ENCODE results near the gene CYP3A7. TPM values are rescaled to one million over a fixed set of nuclear protein-coding genes. Genes with fewer than 3 reads are reported as not detected.
A peak's percentile ranks its signal among the peaks of the same experiment; 100 is the strongest.
"Not testable (repeated sequence)": the region's sequence is repeated elsewhere in the genome, so short reads cannot be mapped to it uniquely, and the experiment has no call there.

Gene CYP3A7
- total RNA-seq, 2 donors from 2014 or later: not detected

DNA sequence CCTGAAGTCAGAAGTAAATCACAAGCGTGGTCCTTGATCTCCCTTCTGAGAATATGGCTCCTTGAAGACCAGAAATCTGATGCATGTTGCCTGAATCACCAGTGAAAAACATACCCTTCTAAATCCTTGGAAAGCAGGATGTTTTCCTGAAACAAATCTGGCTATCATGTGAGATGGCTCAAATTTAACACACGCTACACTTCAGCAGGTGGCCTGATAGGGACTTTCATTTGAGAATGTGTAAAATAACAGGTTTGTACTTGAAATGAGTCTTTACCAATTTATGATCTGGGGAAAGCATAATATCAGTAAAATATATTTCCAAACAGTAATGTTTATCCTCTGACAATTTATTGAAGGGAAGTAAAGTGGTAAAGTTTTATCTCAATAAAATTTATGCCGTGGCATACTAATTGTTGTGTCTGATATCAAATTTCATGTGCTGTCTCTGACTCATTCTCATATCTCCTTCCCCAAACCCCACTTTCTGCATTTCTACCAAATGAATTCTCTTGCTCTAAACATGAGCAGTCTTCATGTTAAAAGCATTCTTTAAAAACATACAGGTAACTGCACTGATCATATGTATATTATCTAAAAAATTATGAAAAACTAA lies 31.6 kb upstream of the CYP3A7 start:
- intact Hi-C loops (cut with DNase I): loop anchor here (10.0 kb wide), 2 partner anchors 58 to 98 kb away; partner anchors contain the start of gene CYP3A43
- H3K4me1 ChIP-seq (replicated peaks): no peaks in the 10 kb centered on the region
- H3K4me3 ChIP-seq: no peak overlapping the region
- 69% methylated on average over 3 of the region's 3 CpGs for WGBS
- DNase-seq (ENCODE audit: low spot score): no peak
- TF ChIP-seq, protein P1, sequence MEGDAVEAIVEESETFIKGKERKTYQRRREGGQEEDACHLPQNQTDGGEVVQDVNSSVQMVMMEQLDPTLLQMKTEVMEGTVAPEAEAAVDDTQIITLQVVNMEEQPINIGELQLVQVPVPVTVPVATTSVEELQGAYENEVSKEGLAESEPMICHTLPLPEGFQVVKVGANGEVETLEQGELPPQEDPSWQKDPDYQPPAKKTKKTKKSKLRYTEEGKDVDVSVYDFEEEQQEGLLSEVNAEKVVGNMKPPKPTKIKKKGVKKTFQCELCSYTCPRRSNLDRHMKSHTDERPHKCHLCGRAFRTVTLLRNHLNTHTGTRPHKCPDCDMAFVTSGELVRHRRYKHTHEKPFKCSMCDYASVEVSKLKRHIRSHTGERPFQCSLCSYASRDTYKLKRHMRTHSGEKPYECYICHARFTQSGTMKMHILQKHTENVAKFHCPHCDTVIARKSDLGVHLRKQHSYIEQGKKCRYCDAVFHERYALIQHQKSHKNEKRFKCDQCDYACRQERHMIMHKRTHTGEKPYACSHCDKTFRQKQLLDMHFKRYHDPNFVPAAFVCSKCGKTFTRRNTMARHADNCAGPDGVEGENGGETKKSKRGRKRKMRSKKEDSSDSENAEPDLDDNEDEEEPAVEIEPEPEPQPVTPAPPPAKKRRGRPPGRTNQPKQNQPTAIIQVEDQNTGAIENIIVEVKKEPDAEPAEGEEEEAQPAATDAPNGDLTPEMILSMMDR (IDR thresholded peaks at IDR 0.05): no peak
- TF ChIP-seq POLR2AphosphoS5 (IDR thresholded peaks at IDR 0.05): no peak
- H3K9me3 ChIP-seq: no peaks in the 10 kb centered on the region
- H3K27me3 ChIP-seq (replicated peaks; ENCODE audit: insufficient read depth): no peaks in the 10 kb centered on the region
- H3K36me3 ChIP-seq: no peaks in the 10 kb centered on the region
- H3K27ac ChIP-seq: no peak overlapping the region

DNA sequence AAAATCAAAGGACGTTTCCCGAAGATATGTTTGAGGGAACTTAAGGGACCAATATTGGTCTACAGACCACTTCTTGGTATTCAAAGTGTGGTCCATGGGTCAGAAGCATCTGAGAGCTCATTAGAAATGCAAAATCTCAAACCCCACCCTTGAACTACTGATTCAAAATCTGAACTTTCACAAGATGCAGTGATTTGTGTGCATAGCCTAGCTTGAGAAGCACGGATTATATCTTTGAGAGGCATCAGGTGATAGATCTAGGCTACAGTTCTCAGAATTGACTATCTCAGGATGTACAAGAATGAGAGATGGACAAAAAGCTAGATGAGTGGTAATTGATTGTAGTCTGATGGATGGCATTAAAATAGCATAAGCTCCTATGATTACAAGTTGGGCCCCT lies 29.5 kb upstream of the CYP3A7 start:
- intact Hi-C loops (cut with DNase I): loop anchor here (10.0 kb wide), 2 partner anchors 60 to 100 kb away; partner anchors contain the start of gene CYP3A43
- H3K36me3 ChIP-seq: no peaks in the 10 kb centered on the region
- no peak overlapping the region for H3K4me3 ChIP-seq
- TF ChIP-seq, protein P1 (IDR thresholded peaks at IDR 0.05): no peak
- TF ChIP-seq POLR2AphosphoS5 (IDR thresholded peaks at IDR 0.05) (no peak), POLR2A (IDR thresholded peaks at IDR 0.05) (no peak)
- H3K27me3 ChIP-seq (replicated peaks; ENCODE audit: insufficient read depth): no peaks in the 10 kb centered on the region
- 92% methylated on average over 3 of the region's 3 CpGs for WGBS
- no peaks in the 10 kb centered on the region for H3K9me3 ChIP-seq
- no peak overlapping the region for H3K27ac ChIP-seq
- no peak for DNase-seq (ENCODE audit: low spot score)
- no peaks in the 10 kb centered on the region for H3K4me1 ChIP-seq (replicated peaks)

DNA sequence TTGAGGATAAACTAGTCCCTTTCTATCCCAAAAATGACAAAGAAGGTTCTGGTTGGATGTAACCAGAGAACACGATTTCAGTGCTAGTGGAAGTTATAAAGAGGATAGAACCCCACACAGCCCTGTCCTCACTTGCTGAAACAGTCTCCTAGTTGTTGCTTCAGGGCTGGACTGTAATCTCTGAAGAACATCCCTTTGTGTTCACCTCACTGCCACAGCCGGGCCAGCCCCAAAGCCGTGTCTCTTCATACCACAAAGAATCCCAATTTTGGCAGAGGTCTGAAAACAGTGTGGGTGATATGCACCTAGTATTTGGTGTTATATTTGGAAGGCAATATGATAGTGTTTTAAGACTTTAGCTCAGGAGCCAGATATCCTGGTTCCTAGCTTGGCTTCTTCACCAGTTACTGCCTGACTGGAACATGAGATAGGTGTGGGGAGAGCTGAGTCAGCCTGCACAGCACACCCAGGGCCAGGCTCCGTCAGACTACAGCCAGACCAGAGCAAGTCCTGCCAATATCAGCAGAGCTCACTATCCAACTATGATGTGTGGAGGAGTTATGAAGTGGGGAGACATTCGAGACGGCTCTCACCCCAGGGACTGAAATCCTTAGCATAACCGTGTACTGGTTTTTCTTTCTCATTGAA lies 27.8 kb upstream of the CYP3A7 start:
- 19% methylated on average over 7 of the region's 7 CpGs for WGBS

DNA sequence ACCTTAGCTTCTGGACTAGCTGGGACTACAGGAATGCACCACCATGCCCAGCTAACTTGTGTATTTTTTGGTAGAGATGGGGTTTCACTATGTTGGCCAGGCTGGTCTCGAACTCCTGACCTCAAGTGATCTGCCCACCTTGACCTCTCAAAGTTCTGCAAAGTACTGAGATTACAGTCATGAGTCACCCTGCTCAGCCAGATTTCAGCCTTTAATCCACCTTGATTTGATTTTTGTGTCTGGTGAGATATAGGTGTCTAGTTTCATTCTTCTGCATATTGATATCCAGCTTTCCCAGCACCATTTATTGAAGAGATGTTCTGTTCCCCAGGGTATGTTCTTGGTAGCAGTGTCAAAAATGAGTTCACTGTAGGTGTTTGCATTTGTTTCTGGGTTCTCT lies 20.1 kb upstream of the CYP3A7 start:
- TF ChIP-seq POLR2AphosphoS5 (IDR thresholded peaks at IDR 0.05): no peak
- TF ChIP-seq, protein P1 (IDR thresholded peaks at IDR 0.05): no peak
- DNase-seq (ENCODE audit: low spot score): no peak
- Histone ChIP-seq H3K9me3 (no peaks in the 10 kb centered on the region), H3K27me3 (replicated peaks; ENCODE audit: insufficient read depth) (no peaks in the 10 kb centered on the region), H3K4me3 (no peak overlapping the region), H3K27ac (no peak overlapping the region), H3K36me3 (no peaks in the 10 kb centered on the region), H3K4me1 (replicated peaks) (no peaks in the 10 kb centered on the region)
- 100% methylated on average over 1 of the region's 1 CpG for WGBS
- intact Hi-C loops (cut with DNase I): no loop called here

More for the DNA sequence above, 27.8 kb upstream of the CYP3A7 start:
- Histone ChIP-seq H3K27ac (no peak overlapping the region), H3K36me3 (no peaks in the 10 kb centered on the region), H3K27me3 (replicated peaks; ENCODE audit: insufficient read depth) (no peaks in the 10 kb centered on the region), H3K4me3 (no peak overlapping the region), H3K4me1 (replicated peaks) (no peaks in the 10 kb centered on the region), H3K9me3 (no peaks in the 10 kb centered on the region)
- peak; percentile 51 for DNase-seq (ENCODE audit: low spot score)
- intact Hi-C loops (cut with DNase I): loop anchor here (2.0 to 10.0 kb wide), 3 partner anchors 62 to 102 kb away; partner anchors contain the start of genes CYP3A43 and CYP3A5
- TF ChIP-seq POLR2AphosphoS5 (IDR thresholded peaks at IDR 0.05) (peak; percentile 51), POLR2A (IDR thresholded peaks at IDR 0.05) (no peak)
- TF ChIP-seq, protein P1 (IDR thresholded peaks at IDR 0.05): no peak

DNA sequence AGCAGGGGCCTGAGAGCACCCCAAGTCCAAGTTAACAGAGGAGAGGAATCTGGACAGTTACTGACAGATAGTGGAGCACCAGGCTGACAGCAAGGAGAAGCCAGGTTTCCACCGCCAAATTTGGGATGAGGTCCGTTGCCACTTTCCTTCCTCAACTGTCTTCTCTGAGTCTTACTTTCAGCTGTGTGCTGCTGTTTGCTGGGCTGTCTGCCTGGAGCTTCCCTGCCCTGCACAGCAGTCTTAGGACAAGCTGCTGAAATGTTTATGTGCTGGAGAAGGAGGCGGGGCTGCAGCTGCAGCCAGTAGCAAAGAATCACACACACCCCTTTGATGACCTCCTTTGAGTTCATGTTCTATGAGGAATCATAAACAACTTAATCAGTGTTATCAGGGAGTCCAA lies 17.4 kb upstream of the CYP3A7 start:
- Histone ChIP-seq H3K27ac (peak overlapping the region; percentile 39 to 73), H3K27me3 (replicated peaks; ENCODE audit: insufficient read depth) (no peaks in the 10 kb centered on the region), H3K4me1 (replicated peaks) (no peaks in the 10 kb centered on the region), H3K36me3 (no peaks in the 10 kb centered on the region), H3K4me3 (no peak overlapping the region), H3K9me3 (no peaks in the 10 kb centered on the region)
- DNase-seq (ENCODE audit: low spot score): peak; percentile 55
- peak; percentile 75 for TF ChIP-seq POLR2AphosphoS5 (IDR thresholded peaks at IDR 0.05)
- TF ChIP-seq POLR2A (IDR thresholded peaks at IDR 0.05): peak; percentile 41
- TF ChIP-seq, protein P1 (IDR thresholded peaks at IDR 0.05): no peak
- WGBS: 32% methylated on average over 3 of the region's 3 CpGs
- intact Hi-C loops (cut with DNase I): no loop called here

DNA sequence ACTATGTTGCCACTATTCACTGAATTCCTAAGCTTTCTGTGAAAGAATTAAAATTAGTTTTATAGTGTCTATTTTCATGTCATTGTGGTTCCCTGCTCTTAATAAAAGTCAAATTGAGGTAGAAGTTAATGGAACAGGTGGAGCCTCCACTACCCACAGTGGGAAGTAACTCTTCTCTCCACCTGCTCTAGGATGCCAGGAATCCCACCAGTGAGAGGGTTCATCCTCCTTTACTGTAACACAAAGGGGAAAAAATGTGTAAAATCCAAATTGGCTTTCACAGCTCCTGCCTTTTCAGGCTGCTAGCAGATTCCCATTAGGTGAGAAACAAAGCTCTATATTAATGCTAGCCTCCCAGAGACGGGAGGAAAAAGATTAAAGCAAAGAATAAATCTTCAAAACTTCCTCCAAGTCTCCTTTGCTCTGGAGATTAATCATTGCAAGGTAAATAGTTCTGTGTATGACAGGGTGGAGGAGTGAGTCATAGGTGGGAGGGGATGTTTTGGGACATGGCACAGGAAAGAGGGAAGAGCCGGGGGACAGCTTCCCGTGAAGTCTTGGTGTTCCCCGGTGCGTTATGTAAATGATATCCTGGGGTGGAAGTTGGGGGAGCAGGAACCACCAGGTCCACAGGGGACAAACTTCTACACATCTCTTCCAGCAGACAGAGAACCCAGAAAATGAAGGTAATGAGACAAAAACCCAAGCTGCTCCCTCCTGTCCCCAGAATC lies 16.5 kb upstream of the CYP3A7 start:
- H3K4me1 ChIP-seq (replicated peaks); H3K36me3 ChIP-seq; intact Hi-C loops (cut with DNase I); H3K27me3 ChIP-seq (replicated peaks; ENCODE audit: insufficient read depth); H3K4me3 ChIP-seq; H3K9me3 ChIP-seq: not testable (repeated sequence)
- 3% methylated on average over 5 of the region's 5 CpGs for WGBS
- H3K27ac ChIP-seq: peak overlapping the region; percentile 39 to 73
- peak; percentile 56 for DNase-seq (ENCODE audit: low spot score)

All from prostate gland (tissue), 2 donors.